HG02885 (cell line): ENCODE data around the gene SULT4A1.

Source experiments
- ATAC-seq: cut with Tn5 transposase; IDR thresholded peaks from one replicate; pipeline ENCODE4 v1.9.1; 2021; ENCODE audit warnings: mild to moderate bottlenecking; ENCODE audit not compliant: unreplicated experiment, poor library complexity

Gene SULT4A1

DNA sequence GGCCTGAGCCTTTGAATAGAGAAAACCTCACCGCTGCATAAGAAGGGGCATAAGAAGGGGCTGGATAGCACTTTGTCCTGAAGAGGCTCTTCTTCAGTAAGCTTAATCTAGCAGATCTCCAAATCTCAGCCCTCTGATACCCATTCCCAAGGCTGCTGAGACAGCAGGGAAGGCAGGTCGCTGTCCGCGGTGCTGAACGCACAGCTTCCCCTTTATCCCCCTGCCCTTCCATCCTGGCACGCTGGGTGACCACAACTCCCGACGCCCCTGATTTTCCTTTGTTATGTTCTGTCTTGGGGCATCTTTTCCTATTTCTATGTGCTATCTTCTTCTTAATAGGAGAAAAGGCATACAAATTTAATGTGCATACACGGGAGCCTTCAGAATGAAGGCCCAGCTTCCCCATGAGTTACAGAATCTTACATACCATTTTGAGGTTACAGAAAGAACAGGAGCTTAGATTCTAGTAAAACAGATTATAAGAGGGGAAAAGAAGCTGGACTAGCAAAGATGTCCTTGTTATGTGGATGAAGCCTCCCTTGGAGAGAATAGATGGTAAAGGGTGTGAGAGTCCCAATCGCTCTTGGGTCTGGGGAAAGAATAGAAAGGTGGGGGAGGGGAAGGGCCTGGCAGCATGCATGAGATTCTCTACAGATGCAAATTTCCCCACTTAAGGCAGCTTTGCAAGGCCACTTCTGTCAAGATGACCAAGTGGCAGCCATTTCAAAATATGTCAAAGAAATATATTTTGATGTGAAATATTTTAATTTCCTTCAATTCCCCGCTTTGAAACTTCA, 5.7 kb upstream of the SULT4A1 start:
- no peak for ATAC-seq

- no peak for ATAC-seq
These were observed 529 bp upstream of the SULT4A1 start for GRCh38 chr22:43862882-43863202.

DNA sequence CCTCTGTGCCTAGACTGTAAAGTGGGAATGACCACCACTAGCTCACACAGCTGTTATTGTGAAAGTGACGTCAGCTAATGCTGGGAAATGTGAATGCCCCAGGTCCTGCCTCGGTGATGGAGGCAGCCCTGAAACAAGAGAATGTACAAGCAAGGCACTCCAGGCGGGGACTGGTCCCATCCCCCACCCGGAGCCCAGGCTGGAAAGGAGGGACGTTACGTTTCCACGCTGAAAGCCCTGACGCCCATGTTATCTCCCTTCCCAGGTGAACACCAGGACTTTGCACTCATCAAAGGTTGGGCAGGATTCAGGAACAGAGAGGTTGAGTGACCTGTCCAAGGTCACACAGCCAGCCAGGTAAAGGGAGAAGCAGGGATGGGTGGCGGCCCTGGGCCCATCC, 784 bp downstream of the SULT4A1 start:
- ATAC-seq = no peak

GRCh38 chr22:43860831-43861230, 1.5 kb downstream of the SULT4A1 start:
- no peak for ATAC-seq

DNA sequence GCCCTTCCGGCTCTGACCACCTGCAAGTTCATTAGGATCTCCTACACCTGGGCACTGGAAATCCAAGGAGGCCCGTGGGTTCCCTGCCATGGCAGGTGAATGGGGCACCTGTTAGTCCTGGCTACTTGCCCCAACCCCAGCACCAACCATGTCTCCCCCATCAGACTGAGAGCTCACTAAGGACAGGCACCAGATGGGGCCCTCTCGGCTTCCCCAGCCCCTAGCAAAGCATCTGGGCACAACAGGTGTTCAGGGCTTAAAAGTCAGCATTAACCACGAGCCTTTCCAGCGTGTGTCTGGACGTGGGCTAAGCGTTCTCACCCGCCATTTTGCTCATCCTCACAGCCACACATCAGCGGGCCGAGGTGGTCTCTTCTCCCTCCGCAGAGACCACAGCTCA, 2.2 kb downstream of the SULT4A1 start:
- ATAC-seq = no peak

DNA sequence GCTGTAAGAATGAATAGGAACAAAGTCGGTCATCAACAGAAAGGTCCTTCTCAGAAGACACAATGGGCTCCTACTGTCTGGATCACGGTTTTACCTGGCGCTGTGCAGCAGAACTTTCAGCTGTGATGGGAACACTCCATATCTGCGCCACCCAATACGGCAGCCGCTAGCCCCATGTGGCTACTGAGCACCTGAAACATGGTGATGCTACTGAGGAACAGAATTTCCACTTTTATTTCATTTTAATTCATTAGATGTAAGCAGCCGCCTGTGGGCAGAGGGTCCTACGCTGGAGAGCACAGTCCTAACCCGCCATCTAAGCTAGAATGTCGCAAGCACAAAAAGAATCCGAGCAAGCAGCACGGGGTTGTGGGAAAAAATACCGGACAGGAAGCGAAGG, 2.7 kb downstream of the SULT4A1 start:
- no peak for ATAC-seq

- ATAC-seq = no peak
These were observed 3.1 kb downstream of the SULT4A1 start for GRCh38 chr22:43859176-43859575.

DNA sequence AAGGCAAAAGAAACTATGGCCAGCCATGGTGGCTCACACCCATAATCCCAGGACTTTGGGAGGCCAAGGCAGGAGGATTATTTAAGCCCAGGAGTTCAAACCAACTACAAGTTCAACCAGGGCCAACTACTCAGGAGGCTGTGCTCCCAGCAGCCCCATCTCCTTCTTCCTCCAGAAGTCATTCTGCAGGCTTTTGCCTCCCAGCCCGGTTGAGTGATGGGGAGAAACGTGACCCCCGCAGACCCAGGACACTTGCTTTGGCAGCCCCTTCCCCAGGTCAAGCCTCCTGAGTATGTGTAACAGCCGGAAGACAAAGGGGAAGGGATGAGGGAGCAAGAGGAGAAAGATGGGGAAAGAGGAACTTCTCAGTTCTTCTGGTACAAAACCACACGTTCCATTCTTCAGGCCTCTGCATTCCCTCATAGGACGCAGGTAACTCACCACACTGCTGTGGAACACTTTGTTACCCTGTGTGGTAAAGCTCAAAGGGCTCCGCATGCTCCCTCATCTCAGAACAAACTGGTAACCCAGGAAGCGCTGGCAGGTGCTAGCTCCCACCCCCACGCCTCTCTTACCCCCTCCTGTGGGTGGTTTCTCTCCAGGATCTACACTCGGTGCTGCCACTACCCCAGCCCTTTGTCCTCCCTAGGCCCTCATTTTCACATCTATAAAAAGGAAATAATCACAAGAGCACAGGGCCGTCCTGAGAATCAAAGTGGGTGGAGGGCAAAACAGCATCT, 4.0 kb downstream of the SULT4A1 start:
- ATAC-seq = no peak

GRCh38 chr22:43857367-43857766, 4.9 kb downstream of the SULT4A1 start:
- no peak for ATAC-seq

DNA sequence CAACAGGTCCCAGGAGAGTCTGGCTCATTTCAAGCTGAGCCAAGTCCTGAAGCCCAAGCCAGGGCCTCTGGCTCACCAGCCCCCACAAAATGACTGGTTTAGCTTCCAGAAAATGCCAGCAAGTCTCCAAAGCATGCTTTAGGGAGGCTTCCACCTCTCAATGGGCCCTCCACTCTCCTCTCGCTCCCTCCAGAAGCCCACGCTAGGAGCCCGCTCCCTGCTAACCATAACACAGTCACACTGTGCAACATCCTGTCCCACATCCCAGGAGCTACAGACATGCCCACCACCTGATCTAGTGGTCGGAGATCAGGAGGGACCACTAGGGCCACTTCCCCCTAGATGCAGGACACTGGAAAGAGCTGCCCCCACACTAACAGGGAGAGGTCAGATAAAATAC, 6.9 kb downstream of the SULT4A1 start:
- no peak for ATAC-seq

GRCh38 chr22:43854786-43855271, 7.5 kb downstream of the SULT4A1 start:
- ATAC-seq = no peak

DNA sequence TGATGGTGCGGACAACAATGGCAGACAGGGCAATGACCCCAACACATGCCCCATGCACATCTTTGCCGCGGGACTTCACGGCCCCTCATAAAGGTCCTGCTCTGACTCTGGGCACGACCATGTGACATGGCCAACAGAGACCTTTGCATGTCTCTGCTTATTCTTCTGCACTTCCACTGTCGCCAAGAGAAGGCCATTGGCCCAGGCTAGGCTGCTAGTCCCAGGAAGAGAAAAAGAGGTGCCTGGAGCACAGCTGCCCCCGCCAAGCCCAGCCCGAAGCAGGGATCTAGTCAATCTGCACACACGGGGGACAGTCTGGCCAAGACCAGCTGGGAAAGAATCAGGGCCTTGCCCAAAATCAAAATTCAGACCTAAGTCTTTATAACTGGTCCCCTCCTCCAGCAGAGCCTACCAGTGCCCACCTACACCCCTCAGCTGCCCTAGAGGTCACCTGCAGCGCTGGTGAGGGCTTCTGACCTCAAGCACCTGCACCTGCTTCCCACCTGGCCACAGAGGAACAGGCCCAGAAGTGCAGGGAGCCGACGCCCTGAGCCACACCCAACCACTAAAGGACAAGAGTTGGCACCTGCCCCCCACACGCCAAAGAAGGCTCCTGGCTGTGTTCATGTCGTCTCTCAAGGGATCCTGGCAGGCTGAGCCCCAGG, 8.1 kb downstream of the SULT4A1 start:
- ATAC-seq = no peak

GRCh38 chr22:43853328-43853931, 8.9 kb downstream of the SULT4A1 start:
- ATAC-seq = no peak

- ATAC-seq = no peak
These were observed 9.6 kb downstream of the SULT4A1 start for GRCh38 chr22:43852573-43853327.

GRCh38 chr22:43851979-43852307, 10.4 kb downstream of the SULT4A1 start:
- no peak for ATAC-seq

DNA sequence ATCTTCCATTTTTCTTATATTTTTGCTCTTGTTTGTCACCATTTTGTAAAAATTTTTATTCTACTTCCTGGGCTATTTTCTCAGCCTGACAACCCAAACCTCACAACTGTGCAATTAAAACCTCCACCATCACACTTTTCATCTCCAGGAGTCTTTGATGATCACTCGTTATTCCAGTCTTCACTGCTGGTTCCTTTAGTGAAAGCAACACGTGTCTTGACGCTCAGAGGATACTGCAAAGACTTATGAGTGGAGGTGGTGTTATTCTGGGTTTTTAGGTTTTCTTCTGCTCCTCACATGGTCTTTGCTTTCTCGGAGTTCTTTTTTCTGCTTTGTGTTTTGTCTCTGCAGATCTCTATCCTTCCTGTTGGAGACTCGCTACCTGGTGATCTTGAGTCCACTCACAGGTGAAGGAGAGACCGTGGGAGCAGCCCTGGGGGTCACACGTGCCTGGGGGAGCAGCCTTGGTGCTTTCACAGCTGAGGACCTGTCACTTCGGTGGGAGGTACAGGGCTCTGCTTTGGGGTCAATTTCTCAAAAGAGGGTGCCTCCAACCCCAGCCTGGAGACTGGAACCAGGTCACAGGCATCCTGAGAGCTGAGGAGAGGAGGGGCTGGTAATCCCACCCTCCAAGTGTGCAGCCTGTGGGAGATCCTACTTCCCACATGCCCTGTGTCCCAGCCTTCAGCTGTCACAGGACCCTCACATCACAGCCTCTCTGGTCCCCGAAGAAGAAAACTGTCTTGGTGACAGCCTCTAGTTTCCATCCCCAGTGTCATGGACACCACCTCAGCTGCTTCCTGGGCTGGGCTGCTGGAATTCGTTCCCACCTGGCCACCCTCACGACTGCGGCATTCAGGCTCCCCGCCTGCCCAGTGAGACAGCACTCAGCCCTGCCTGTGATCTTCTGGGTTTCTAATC, 11.0 kb downstream of the SULT4A1 start:
- ATAC-seq = no peak

- ATAC-seq = no peak
These were observed 11.8 kb downstream of the SULT4A1 start for GRCh38 chr22:43850529-43850928.

DNA sequence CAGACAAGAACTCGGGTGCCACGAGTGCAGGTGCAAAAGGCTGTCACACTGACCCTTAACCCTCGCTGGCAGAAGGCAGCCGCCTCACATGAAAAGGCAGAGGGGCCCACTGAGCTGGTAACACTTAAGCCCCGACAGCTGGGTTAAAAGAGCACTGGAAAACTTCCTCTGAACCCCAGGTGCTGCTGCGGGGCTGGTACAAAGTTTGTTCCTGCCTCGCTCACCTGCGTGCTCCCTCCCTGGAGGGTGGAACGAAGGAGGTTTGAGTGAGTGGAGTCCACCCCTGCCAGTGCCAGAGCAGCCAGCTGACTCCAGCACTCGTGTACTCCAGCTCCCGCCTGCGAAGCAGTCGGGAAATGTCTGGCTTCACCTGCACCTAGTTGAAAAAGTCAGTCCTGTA, 12.6 kb downstream of the SULT4A1 start:
- ATAC-seq = no peak
